Adipose tissue (tissue), 3 donors: ENCODE data around the gene TMEM219. TPM values are rescaled to one million over a fixed set of nuclear protein-coding genes. Genes with fewer than 3 reads are reported as not detected.
"Not testable (repeated sequence)": the region's sequence is repeated elsewhere in the genome, so short reads cannot be mapped to it uniquely, and the experiment has no call there.

Experiments used
- H3K27ac ChIP-seq: one replicate; pipeline ENCODE4 v1.5.1; 2013; ENCODE audit warnings: low read depth, low read length
- WGBS, 3 donors: extraction: QIAGEN DNeasy Blood & Tissue Kit; methylation state at CpG; one replicate each; pipeline ENCODE4 v1.1.7; 2013; 5-methylcytosine and 5-hydroxymethylcytosine counted together
- polyA plus RNA-seq, 3 donors: library from polyadenylated mRNA; stranded (reverse); fragments of 200-250 nt; gene quantifications; one replicate each; pipeline ENCODE4 v1.2.3, GENCODE V29; 2013
- donor health status: healthy with polysubstance abuse.
- donor health status: Bipolar disorder and iron deficiency.
- donor health status: healthy.

The TMEM219 gene
- polyA plus RNA-seq, 3 donors, result 91.4 to 182 (median 115) TPM

- WGBS, 3 donors, result 52 to 63% (median 54%) methylated on average over 11 of the region's 11 CpGs
- H3K27ac ChIP-seq, result no peak overlapping the region
These were observed 17.8 kb upstream of the TMEM219 start for GRCh38 chr16:29943846-29944799.

- WGBS, 3 donors, result 73 to 87% (median 83%) methylated on average over 2 of the region's 2 CpGs
- H3K27ac ChIP-seq, result no peak overlapping the region
These were observed 14.0 kb upstream of the TMEM219 start for GRCh38 chr16:29947897-29948296.

- H3K27ac ChIP-seq, result no peak overlapping the region
- WGBS, 3 donors, result 90 to 95% (median 94%) methylated on average over 4 of the region's 4 CpGs
These were observed 10.9 kb upstream of the TMEM219 start for GRCh38 chr16:29950806-29951461.

- H3K27ac ChIP-seq, result no peak overlapping the region
- WGBS, 3 donors, result 86 to 91% (median 90%) methylated on average over 8 of the region's 8 CpGs
These were observed 10.1 kb upstream of the TMEM219 start for GRCh38 chr16:29951625-29952365.

- H3K27ac ChIP-seq, result no peak overlapping the region
- WGBS, 3 donors, result 92 to 94% (median 93%) methylated on average over 5 of the region's 5 CpGs
These were observed 3.1 kb upstream of the TMEM219 start for GRCh38 chr16:29958756-29959155.

GRCh38 chr16:29959293-29959692, 2.6 kb upstream of the TMEM219 start:
- no peak overlapping the region for H3K27ac ChIP-seq
- 81 to 86% (median 84%) methylated on average over 9 of the region's 9 CpGs for WGBS, 3 donors

- 87 to 93% (median 91%) methylated on average over 4 of the region's 4 CpGs for WGBS, 3 donors
- H3K27ac ChIP-seq, result not testable (repeated sequence)
These were observed 2.1 kb upstream of the TMEM219 start for GRCh38 chr16:29959821-29960220.

- H3K27ac ChIP-seq, result no peak overlapping the region
- WGBS, 3 donors, result 58 to 67% (median 62%) methylated on average over 10 of the region's 10 CpGs
These were observed 776 bp upstream of the TMEM219 start for GRCh38 chr16:29961127-29961478.

GRCh38 chr16:29962344-29962994, 590 bp downstream of the TMEM219 start:
- H3K27ac ChIP-seq, result peak overlapping the region; percentile 35
- 3 to 4% (median 3%) methylated on average over 18 of the region's 18 CpGs for WGBS, 3 donors

- H3K27ac ChIP-seq, result peak overlapping the region; percentile 35
- 79 to 86% (median 80%) methylated on average over 14 of the region's 14 CpGs for WGBS, 3 donors
These were observed 1.3 kb downstream of the TMEM219 start for GRCh38 chr16:29963021-29963743.

- H3K27ac ChIP-seq, result no peak overlapping the region
These were observed 6.3 kb downstream of the TMEM219 start for GRCh38 chr16:29968205-29968604.

GRCh38 chr16:29971304-29971703, 9.4 kb downstream of the TMEM219 start:
- no peak overlapping the region for H3K27ac ChIP-seq
- WGBS, 3 donors, result 87 to 93% (median 93%) methylated on average over 8 of the region's 8 CpGs

More at GRCh38 chr16:29968205-29968604, 6.3 kb downstream of the TMEM219 start:
- WGBS, 3 donors, result 91 to 97% (median 93%) methylated on average over 4 of the region's 4 CpGs

- WGBS, 3 donors, result 77 to 100% (median 79%) methylated on average over 1 of the region's 1 CpG
- H3K27ac ChIP-seq, result no peak overlapping the region
These were observed 10.6 kb downstream of the TMEM219 start for GRCh38 chr16:29972500-29972899.

GRCh38 chr16:29972992-29973383, 11.1 kb downstream of the TMEM219 start:
- H3K27ac ChIP-seq, result no peak overlapping the region
- 40 to 70% (median 67%) methylated on average over 6 of the region's 6 CpGs for WGBS, 3 donors

GRCh38 chr16:29973384-29974246, 11.7 kb downstream of the TMEM219 start, which contains the start of gene TAOK2:
TAOK2 (plus strand) TSS chr16:29973868; CDS start chr16:29977773, 3,905 bp downstream.
- 1 to 2% (median 2%) methylated on average over 63 to 75 of the region's 75 CpGs for WGBS, 3 donors
- no peak within 1 kb of the TSS for H3K27ac ChIP-seq

- H3K27ac ChIP-seq, result no peak overlapping the region
- WGBS, 3 donors, result 0 to 2% (median 2%) methylated on average over 30 to 31 of the region's 31 CpGs
These were observed 12.6 kb downstream of the TMEM219 start for GRCh38 chr16:29974291-29975133.
